GDM1 (cell line): ENCODE measurements around the gene CDKN1C.
A peak's percentile ranks its signal among the peaks of the same experiment; 100 is the strongest.

Source experiments
- DNase-seq: peaks from one replicate; lab custom pipeline; 2025; lab: John Stamatoyannopoulos, UW

The CDKN1C gene

GRCh38 chr11:2885678-2886081, at the start of gene CDKN1C:
TSS of gene CDKN1C (minus strand) at chr11:2885775. CDS start at chr11:2885456, 319 bp downstream.
- peak; percentile 80 for DNase-seq

GRCh38 chr11:2934611-2935239, 49.1 kb upstream of the CDKN1C start:
- DNase-seq: no peak

- DNase-seq: no peak
Measured at GRCh38 chr11:2934021-2934550, 48.5 kb upstream of the CDKN1C start.

GRCh38 chr11:2933375-2934020, 47.9 kb upstream of the CDKN1C start:
- peak; percentile 67 for DNase-seq

- DNase-seq: no peak
Measured at GRCh38 chr11:2932850-2933251, 47.3 kb upstream of the CDKN1C start.

GRCh38 chr11:2931771-2932738, 46.5 kb upstream of the CDKN1C start:
- no peak for DNase-seq

GRCh38 chr11:2931420-2931746, 45.8 kb upstream of the CDKN1C start:
- DNase-seq: no peak

GRCh38 chr11:2930704-2931419, 45.3 kb upstream of the CDKN1C start:
- DNase-seq: no peak

GRCh38 chr11:2929950-2930703, 44.6 kb upstream of the CDKN1C start:
- no peak for DNase-seq

GRCh38 chr11:2929531-2929949, 44.0 kb upstream of the CDKN1C start:
- DNase-seq: no peak

- DNase-seq: no peak
Measured at GRCh38 chr11:2928605-2929530, 43.3 kb upstream of the CDKN1C start, which contains the start of gene PHLDA2. TSS of gene PHLDA2 (minus strand) at chr11:2929420. CDS start at chr11:2929364, 56 bp downstream.

- no peak for DNase-seq
Measured at GRCh38 chr11:2927851-2928604, 42.5 kb upstream of the CDKN1C start.

- no peak for DNase-seq
Measured at GRCh38 chr11:2927121-2927800, 41.7 kb upstream of the CDKN1C start.

- DNase-seq: no peak
Measured at GRCh38 chr11:2926611-2927051, 41.1 kb upstream of the CDKN1C start.

GRCh38 chr11:2924821-2925675, 39.5 kb upstream of the CDKN1C start:
- no peak for DNase-seq

GRCh38 chr11:2924381-2924780, 38.8 kb upstream of the CDKN1C start:
- DNase-seq: no peak
